ENCODE data around the gene GPR87.

GPR87 gene

DNA sequence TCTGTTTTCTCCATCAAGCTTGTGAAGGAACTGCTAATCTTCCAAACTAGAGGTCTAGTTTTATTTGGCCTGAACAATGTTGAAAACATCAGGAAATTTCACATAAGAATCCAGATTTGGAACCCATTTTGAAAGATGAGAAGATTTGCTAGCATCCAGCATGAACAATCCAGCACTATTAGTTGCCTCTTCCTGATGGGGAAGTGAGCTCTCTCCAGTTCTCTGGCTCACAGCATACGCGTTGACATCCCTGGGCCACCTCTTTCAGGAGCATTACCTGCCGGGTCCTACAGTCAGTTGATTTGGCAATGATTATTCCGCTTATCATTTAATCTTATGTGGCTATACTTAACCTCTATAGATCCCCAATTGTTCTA, 10.9 kb downstream of the GPR87 start:
- no peak for DNase-seq (ENCODE audit: extremely low spot score)
- ChIA-PET POLR2A (no interaction called here), CTCF (interaction anchor here (0.9 to 1.5 kb wide), 4 partner anchors 17 to 138 kb away, joined by 3 to 7 read pairs (median 3); no protein-coding TSS in a partner anchor)
- TF ChIP-seq, protein P1, sequence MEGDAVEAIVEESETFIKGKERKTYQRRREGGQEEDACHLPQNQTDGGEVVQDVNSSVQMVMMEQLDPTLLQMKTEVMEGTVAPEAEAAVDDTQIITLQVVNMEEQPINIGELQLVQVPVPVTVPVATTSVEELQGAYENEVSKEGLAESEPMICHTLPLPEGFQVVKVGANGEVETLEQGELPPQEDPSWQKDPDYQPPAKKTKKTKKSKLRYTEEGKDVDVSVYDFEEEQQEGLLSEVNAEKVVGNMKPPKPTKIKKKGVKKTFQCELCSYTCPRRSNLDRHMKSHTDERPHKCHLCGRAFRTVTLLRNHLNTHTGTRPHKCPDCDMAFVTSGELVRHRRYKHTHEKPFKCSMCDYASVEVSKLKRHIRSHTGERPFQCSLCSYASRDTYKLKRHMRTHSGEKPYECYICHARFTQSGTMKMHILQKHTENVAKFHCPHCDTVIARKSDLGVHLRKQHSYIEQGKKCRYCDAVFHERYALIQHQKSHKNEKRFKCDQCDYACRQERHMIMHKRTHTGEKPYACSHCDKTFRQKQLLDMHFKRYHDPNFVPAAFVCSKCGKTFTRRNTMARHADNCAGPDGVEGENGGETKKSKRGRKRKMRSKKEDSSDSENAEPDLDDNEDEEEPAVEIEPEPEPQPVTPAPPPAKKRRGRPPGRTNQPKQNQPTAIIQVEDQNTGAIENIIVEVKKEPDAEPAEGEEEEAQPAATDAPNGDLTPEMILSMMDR (IDR thresholded peaks at IDR 0.05; ENCODE audit: control extremely low read depth, extremely low read depth, low read depth, missing control alignments), result no peak

DNA sequence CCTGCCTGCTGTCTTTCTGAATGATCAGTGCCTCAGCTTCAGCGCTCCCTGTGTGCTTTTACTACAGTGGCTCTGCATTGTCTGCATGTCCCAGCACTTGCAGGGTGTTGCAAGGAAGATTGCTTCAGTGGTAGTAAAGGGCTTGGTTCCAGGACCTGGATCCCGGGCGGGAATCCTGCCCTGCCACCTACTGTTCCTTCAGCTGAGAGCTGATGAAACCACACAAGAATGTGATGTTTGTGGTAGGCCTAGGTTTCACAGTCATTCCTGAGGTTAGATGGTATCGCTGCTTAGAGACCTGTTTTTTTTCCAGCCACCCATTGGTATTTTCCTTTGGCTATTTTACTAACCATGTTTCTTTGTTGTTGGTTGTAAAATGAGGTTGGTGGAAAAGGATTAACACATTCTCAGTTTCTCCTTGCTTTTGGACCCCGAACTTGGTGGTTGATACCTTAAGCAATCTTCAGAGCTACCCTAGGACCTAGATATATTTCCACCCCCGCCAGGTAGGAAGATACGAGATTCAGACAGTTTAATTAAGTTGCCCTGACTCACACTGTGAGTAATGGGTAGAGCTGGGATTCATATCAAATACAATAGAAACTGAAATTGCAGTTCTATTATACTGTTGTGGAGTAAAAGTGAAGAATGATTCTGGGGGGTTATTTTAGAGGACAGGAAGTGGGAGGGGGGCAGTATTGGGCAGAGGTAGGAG, 11.4 kb downstream of the GPR87 start:
- TF ChIP-seq, protein P1 (IDR thresholded peaks at IDR 0.05; ENCODE audit: control extremely low read depth, extremely low read depth, low read depth, missing control alignments), result no peak
- ChIA-PET CTCF (interaction anchor here (1.1 to 1.5 kb wide), 4 partner anchors 17 to 77 kb away, joined by 3 to 7 read pairs (median 3); no protein-coding TSS in a partner anchor), POLR2A (no interaction called here)
- DNase-seq (ENCODE audit: extremely low spot score), result no peak

DNA sequence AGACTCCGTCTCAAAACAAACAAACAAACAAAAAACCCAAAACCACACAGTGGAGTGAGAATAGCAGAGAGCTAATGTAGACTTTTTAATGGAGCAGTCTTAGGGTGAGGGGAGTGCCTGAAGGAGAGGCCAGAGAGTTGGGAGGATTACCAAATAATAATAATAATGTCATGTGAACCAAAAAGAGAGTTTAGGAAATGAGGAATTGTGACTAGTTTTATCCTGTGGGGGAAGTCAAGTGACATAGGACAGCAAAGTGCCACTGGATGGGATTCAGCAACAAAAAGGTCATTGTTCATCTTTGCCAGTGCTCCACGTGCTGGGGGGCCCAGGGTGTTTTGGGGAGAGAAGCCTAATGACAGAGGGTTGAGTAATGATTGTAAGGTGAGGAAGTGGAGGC, 12.9 kb downstream of the GPR87 start:
- TF ChIP-seq, protein P1 (IDR thresholded peaks at IDR 0.05; ENCODE audit: control extremely low read depth, extremely low read depth, low read depth, missing control alignments), result no peak
- ChIA-PET POLR2A (interaction anchor here (0.6 kb wide), 1 partner anchor 81 kb away, joined by 3 read pairs; the partner anchor contains the start of gene P2RY12), CTCF (interaction anchor here (1.2 kb wide), 1 partner anchor 86 kb away, joined by 3 read pairs; no protein-coding TSS in a partner anchor)
- DNase-seq (ENCODE audit: extremely low spot score), result no peak

GRCh38 chr3:151301787-151302186, 14.8 kb downstream of the GPR87 start:
- POLR2A ChIA-PET, result no interaction called here
- no peak for DNase-seq (ENCODE audit: extremely low spot score)

DNA sequence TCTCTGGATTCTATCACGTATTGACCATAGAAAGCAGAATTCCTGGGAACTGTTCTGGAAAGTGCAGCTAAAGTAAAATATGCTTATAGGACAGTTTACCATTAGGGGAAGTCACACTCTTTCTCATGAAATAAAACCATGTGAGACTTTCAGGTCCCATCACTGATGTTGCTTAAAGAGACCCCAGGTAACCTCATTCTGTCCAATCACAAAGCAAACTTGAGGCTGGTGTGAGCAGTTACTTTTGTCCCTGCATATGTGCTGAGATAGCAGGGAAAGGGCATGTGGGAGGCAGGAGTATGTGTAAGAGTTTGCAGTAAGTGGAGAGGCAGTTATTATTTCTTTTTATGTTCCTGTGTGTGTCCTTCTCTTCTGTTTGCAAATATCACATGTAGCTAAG, 16.1 kb downstream of the GPR87 start:
- POLR2A ChIA-PET, result no interaction called here
- CTCF ChIA-PET, result interaction anchor here (1.1 to 1.3 kb wide), 3 partner anchors 12 to 122 kb away, joined by 3 to 4 read pairs (median 4); no protein-coding TSS in a partner anchor
- no peak for DNase-seq (ENCODE audit: extremely low spot score)
- TF ChIP-seq, protein P1 (IDR thresholded peaks at IDR 0.05; ENCODE audit: control extremely low read depth, extremely low read depth, low read depth, missing control alignments), result no peak

More at GRCh38 chr3:151301787-151302186, 14.8 kb downstream of the GPR87 start:
- TF ChIP-seq, protein P1 (IDR thresholded peaks at IDR 0.05; ENCODE audit: control extremely low read depth, extremely low read depth, low read depth, missing control alignments), result no peak
- CTCF ChIA-PET, result no interaction called here

DNA sequence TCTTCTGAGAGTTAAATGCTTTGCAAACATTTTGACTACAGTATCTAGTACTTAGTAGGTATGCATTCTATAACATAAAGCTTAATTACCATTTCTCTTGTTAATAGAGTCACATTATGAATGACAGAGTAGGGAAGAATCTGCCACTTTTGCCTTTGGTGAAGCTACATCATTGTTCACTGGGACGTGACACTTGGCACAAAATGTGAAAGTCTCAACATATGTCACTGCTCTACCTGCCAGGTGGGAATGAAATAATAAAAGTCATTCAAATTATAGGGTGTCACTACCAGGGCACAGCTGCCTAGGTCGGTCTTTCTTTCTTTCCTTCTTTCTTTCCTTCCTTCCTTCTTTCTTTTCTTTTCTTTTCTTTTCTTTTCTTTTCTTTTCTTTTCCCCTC, 17.6 kb downstream of the GPR87 start:
- ChIA-PET CTCF (interaction anchor here (1.2 to 1.7 kb wide), 7 partner anchors 10 to 131 kb away, joined by 3 to 6 read pairs (median 3); no protein-coding TSS in a partner anchor), POLR2A (no interaction called here)
- DNase-seq (ENCODE audit: extremely low spot score), result no peak
- TF ChIP-seq, protein P1 (IDR thresholded peaks at IDR 0.05; ENCODE audit: control extremely low read depth, extremely low read depth, low read depth, missing control alignments), result no peak

Measured in GM10248 (cell line).